ENCODE results near the gene MRPL51. TPM values are rescaled to one million over a fixed set of nuclear protein-coding genes. Genes with fewer than 3 reads are reported as not detected.
A peak's percentile ranks its signal among the peaks of the same experiment; 100 is the strongest.

The MRPL51 gene
- total RNA-seq, 1 donor from 2014 or later = 150 TPM

- no peak for DNase-seq (ENCODE audit: low spot score)
Measured at GRCh38 chr12:6461401-6462233, 31.4 kb downstream of the MRPL51 start.

GRCh38 chr12:6460751-6461371, 32.2 kb downstream of the MRPL51 start:
- no peak for DNase-seq (ENCODE audit: low spot score)

GRCh38 chr12:6459004-6459337, 34.1 kb downstream of the MRPL51 start:
- no peak for DNase-seq (ENCODE audit: low spot score)

- no peak for DNase-seq (ENCODE audit: low spot score)
Measured at GRCh38 chr12:6458281-6459003, 34.6 kb downstream of the MRPL51 start.

GRCh38 chr12:6457220-6457945, 35.7 kb downstream of the MRPL51 start:
- DNase-seq (ENCODE audit: low spot score) = no peak

- peak; percentile 69 for DNase-seq (ENCODE audit: low spot score)
Measured at GRCh38 chr12:6452944-6453630, 40.0 kb downstream of the MRPL51 start.

GRCh38 chr12:6452245-6452943, 40.7 kb downstream of the MRPL51 start:
- no peak for DNase-seq (ENCODE audit: low spot score)

- DNase-seq (ENCODE audit: low spot score) = peak; percentile 91
Measured at GRCh38 chr12:6451348-6452244, 41.5 kb downstream of the MRPL51 start, which contains the start of gene TAPBPL. TAPBPL (plus strand) TSS chr12:6452042; CDS start chr12:6452249, 207 bp downstream.

GRCh38 chr12:6450869-6451347, 42.2 kb downstream of the MRPL51 start:
- no peak for DNase-seq (ENCODE audit: low spot score)

GRCh38 chr12:6450091-6450868, 42.8 kb downstream of the MRPL51 start:
- DNase-seq (ENCODE audit: low spot score) = no peak

- no peak for DNase-seq (ENCODE audit: low spot score)
Measured at GRCh38 chr12:6444704-6445688, 48.1 kb downstream of the MRPL51 start, which contains the start of gene CD27. CD27 (plus strand) TSS chr12:6444955; CDS start chr12:6445096, 141 bp downstream.

GRCh38 chr12:6444031-6444430, 49.0 kb downstream of the MRPL51 start:
- no peak for DNase-seq (ENCODE audit: low spot score)

- DNase-seq (ENCODE audit: low spot score) = no peak
Measured at GRCh38 chr12:6443361-6443983, 49.6 kb downstream of the MRPL51 start.

- no peak for DNase-seq (ENCODE audit: low spot score)
Measured at GRCh38 chr12:6442836-6443235, 50.2 kb downstream of the MRPL51 start.

All from ureter (tissue), 1 donor.